ENCODE measurements around the gene TMEM232.

The TMEM232 gene

GRCh38 chr5:110409571-110409970 is 316.9 kb downstream of the TMEM232 start:
- DNase-seq (ENCODE audit: low spot score) = no peak

GRCh38 chr5:110402562-110402961 is 323.9 kb downstream of the TMEM232 start:
- no peak for TF ChIP-seq CTCF (IDR thresholded peaks at IDR 0.05; ENCODE audit: extremely low read depth, missing control alignments)
- no peak for DNase-seq (ENCODE audit: low spot score)

More at GRCh38 chr5:110409571-110409970, 316.9 kb downstream of the TMEM232 start:
- TF ChIP-seq CTCF (IDR thresholded peaks at IDR 0.05; ENCODE audit: extremely low read depth, missing control alignments) = no peak

DNA sequence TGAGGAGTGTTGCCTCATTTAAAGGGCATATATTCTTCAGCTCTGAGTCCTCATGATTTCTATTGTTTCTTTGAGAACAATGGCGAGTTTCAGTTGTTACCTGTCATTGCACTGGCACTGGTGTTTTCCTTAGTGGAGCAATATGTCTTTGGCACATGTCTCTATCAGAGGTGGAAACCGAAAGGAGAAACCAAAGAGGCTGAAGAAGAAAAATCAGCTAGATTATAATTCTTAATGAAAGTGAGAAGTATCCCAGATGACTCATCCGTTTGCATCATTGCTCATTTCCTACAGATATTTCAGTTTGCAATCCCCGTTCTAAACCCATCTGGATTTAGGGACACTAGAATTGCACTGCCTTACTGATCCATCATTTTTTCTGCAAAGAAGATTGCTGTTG is 324.6 kb downstream of the TMEM232 start:
- DNase-seq (ENCODE audit: low spot score) = no peak
- TF ChIP-seq CTCF (IDR thresholded peaks at IDR 0.05; ENCODE audit: extremely low read depth, missing control alignments) = no peak

- DNase-seq (ENCODE audit: low spot score) = no peak
- no peak for TF ChIP-seq CTCF (IDR thresholded peaks at IDR 0.05; ENCODE audit: extremely low read depth, missing control alignments)
Measured at GRCh38 chr5:110398951-110399350, 327.5 kb downstream of the TMEM232 start.

GRCh38 chr5:110397281-110397680 is 329.2 kb downstream of the TMEM232 start:
- TF ChIP-seq CTCF (IDR thresholded peaks at IDR 0.05; ENCODE audit: extremely low read depth, missing control alignments) = no peak
- DNase-seq (ENCODE audit: low spot score) = no peak

GRCh38 chr5:110386782-110387181 is 339.7 kb downstream of the TMEM232 start:
- no peak for TF ChIP-seq CTCF (IDR thresholded peaks at IDR 0.05; ENCODE audit: extremely low read depth, missing control alignments)
- DNase-seq (ENCODE audit: low spot score) = no peak

GRCh38 chr5:110383231-110383630 is 343.2 kb downstream of the TMEM232 start:
- no peak for TF ChIP-seq CTCF (IDR thresholded peaks at IDR 0.05; ENCODE audit: extremely low read depth, missing control alignments)
- no peak for DNase-seq (ENCODE audit: low spot score)
